Measurements from ENCODE around the gene RAB3C.

GRCh38 chr5:58706736-58707135, 123.9 kb downstream of the RAB3C start:
- TF ChIP-seq CTCF (IDR thresholded peaks at IDR 0.05) (no peak), ATF2 (CRISPR knock-in tag; IDR thresholded peaks at IDR 0.05; ENCODE audit: borderline replicate concordance, low read depth) (no peak), MAX (CRISPR knock-in tag; IDR thresholded peaks at IDR 0.05) (no peak), E2F5 (CRISPR knock-in tag; IDR thresholded peaks at IDR 0.05) (no peak), JUN (CRISPR knock-in tag; IDR thresholded peaks at IDR 0.05) (no peak), FOXP4 (CRISPR knock-in tag; IDR thresholded peaks at IDR 0.05) (no peak), NR3C1 (CRISPR knock-in tag; conservative IDR thresholded peaks at IDR 0.05; ENCODE audit: low read depth) (no peak), ZNF138 (CRISPR knock-in tag; conservative IDR thresholded peaks at IDR 0.05) (no peak), ZNF512 (CRISPR knock-in tag; IDR thresholded peaks at IDR 0.05; ENCODE audit: borderline replicate concordance) (no peak)
